Fibroblast of villous mesenchyme (primary cell): ENCODE measurements around the gene LRRC55. TPM values are rescaled to one million over a fixed set of nuclear protein-coding genes. Genes with fewer than 3 reads are reported as not detected.

Source experiments
- DNase-seq: peaks from one replicate; pipeline ENCODE4 v3.0.0-alpha.2; 2010; ENCODE audit warnings: low read depth
- H3K4me3 ChIP-seq: 2 replicates; pipeline ENCODE4 v1.5.1; 2011; ENCODE audit warnings: low read depth, mild to moderate bottlenecking, low read length
- total RNA-seq: library from RNA; depleted of rRNA; stranded (reverse); fragments of >200 nt; gene quantifications from 2 replicates; pipeline ENCODE4 v1.2.3, GENCODE V29; 2012
- TF ChIP-seq, protein P1 (sequence below): IDR thresholded peaks from 2 replicates; pipeline ENCODE4 v1.5.1; 2012; ENCODE audit warnings: low read depth, mild to moderate bottlenecking, low read length; ENCODE audit not compliant: insufficient read depth

LRRC55 gene
- total RNA-seq, 1 donor, result not detected

DNA sequence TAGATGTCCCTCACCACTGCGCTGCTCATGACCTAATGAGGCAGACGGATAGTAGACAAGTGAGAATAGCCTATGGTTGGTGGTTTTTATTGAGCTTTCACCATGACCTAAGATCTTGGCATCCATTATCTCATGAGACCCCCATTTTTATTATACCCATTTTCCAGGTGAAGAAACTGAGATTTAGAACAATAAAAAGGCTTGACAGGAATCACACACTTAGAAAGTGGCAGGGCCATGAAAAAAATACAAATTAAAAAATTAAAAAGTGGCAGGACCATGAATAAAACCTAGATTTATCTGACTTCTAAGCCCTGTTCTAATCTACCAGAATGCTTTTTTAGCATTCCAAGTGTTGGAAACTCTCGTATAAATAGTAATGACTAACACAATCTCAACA, 1.1 kb downstream of the LRRC55 start:
- DNase-seq, result no peak
- TF ChIP-seq, protein P1, sequence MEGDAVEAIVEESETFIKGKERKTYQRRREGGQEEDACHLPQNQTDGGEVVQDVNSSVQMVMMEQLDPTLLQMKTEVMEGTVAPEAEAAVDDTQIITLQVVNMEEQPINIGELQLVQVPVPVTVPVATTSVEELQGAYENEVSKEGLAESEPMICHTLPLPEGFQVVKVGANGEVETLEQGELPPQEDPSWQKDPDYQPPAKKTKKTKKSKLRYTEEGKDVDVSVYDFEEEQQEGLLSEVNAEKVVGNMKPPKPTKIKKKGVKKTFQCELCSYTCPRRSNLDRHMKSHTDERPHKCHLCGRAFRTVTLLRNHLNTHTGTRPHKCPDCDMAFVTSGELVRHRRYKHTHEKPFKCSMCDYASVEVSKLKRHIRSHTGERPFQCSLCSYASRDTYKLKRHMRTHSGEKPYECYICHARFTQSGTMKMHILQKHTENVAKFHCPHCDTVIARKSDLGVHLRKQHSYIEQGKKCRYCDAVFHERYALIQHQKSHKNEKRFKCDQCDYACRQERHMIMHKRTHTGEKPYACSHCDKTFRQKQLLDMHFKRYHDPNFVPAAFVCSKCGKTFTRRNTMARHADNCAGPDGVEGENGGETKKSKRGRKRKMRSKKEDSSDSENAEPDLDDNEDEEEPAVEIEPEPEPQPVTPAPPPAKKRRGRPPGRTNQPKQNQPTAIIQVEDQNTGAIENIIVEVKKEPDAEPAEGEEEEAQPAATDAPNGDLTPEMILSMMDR, result no peak
- no peak overlapping the region for H3K4me3 ChIP-seq

DNA sequence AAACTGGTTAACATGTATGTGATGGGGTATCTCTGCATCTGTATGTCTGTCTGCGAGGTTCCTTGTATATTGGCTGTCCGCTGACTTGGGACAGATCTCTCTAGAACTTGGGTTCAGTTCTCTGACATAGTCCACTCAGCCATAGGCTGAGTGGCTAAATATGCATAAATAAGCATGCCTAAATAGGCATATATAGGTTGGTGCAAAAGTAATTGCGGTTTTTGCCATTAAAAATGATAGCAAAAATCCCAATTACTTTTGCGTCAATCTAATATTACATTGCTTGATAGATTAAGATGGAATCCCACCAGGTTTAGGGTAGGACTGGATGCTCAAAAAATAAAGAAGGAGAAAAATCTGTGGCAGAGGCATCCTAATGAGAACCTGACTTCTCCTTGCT, 8.8 kb downstream of the LRRC55 start:
- DNase-seq, result no peak
- TF ChIP-seq, protein P1, result no peak
- no peak overlapping the region for H3K4me3 ChIP-seq

DNA sequence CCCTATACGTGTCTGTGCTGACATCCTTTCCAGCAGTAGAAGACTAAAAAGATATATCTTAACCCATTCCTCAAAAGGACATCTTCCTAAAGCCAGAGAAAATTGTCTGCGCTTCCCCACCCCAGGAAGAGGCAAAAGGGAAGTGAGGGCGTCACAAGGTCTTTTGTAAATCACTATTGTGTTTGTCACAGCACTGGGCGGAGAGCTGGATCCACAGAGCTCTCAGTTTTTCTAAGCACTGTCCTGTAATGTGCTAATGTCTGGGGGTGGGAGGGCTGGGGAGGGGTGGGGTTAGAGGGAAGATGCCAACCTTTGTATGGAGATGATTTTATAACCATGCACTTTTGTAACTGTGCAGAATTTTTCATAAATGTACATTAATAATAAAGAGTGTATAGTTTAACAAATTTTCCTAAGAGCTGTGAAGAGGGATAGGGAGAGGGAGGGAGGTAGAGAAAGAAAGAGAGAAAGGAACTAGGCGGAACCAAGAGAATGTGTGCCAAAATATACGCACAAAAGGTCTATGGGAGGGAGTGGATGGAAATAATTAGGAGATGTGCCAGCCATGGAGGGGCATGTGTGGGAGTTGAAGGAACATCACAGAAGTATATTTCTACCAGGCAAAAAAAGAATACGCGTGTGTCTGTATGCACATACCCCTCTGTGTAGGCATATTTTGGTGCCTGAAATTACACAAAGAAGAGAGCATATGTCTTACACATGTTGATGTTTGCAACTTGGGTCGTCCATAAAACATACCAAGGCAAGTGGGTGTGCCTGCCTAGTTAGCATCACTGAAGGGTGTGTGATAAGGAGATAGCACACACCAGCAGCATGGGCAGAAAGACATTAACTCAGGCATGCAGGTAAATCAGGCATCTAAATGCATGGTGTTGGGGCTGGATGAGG, 9.8 kb downstream of the LRRC55 start:
- TF ChIP-seq, protein P1, result no peak
- H3K4me3 ChIP-seq, result no peak overlapping the region
- DNase-seq, result no peak

DNA sequence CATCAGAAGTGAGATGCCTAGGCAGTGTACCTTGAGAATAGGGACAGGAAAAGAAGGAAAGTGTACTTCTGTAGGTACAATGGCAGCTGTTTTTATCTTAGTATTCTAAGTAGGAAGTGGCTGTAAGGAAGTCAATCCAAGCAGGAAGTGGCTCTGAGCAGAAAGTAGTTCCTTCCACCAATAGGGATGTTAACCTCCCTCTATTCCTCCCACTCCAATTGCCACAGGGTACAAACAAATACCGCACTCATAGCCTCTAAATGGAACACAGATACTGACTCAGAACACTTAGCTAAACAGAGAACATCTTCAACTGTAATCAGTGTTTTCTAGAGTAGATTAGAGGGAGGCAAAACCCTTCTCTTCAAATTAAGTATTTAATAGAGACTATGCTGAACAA, 10.6 kb downstream of the LRRC55 start:
- TF ChIP-seq, protein P1, result no peak
- no peak for DNase-seq
- H3K4me3 ChIP-seq, result no peak overlapping the region

DNA sequence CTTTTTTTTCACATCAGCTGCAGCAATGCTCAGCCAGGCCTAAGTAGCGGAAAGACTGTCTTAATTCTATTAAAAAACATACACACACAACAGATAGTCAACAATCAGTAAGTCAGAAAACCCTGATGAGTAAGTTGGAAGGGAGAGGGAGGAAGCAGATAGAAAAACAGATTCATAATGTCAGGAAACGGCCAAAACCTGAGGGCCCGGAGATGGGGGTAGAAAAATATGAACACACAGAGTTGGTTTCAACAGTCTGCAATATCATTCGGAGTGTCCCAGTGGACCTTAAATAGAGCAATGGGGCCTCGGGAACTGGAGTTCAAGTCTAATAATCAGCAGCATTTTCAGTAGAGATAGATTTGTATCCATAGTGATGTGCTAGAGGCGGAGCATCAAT, 14.8 kb downstream of the LRRC55 start:
- TF ChIP-seq, protein P1, result no peak
- H3K4me3 ChIP-seq, result no peak overlapping the region
- no peak for DNase-seq

DNA sequence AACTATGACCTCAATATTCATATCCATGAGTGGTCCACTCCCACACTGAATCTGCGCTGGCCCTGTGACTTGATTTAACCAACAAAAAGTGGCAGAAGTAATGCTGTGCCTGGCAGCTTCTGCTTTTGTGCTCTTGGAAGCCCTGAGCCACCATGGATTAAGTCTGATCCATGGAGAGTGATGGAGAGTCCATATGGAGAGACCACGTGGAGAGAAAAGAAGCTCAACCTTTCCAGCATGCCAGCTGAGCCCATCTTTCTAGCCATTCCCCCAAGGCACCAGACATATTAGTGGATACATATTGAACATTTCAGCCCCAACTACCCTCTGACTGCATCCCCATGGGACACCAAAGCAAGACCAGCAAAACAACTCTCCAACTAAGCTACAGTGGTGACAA, 16.0 kb downstream of the LRRC55 start:
- TF ChIP-seq, protein P1, result no peak
- DNase-seq, result no peak
- H3K4me3 ChIP-seq, result no peak overlapping the region

DNA sequence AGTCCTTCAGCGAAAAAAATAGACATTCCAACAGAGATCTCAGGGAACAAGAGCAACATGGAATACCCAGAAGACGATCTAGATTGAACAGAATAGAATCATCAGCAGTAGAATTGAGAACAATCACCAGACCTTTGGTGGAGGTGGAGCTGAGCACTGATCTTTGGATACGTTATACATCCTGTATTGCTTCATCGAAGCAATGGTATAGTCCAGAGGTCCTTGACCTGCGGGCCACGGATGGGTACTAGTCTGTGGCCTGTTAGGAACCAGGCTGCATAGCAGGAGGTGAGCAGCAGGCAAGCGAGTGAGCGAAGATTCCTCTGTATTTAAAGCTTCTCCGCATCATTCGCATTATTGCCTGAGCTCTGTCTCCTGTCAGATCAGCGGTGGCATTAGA, 17.6 kb downstream of the LRRC55 start:
- TF ChIP-seq, protein P1, result no peak
- DNase-seq, result no peak
- no peak overlapping the region for H3K4me3 ChIP-seq
